Stimulated activated CD4-positive, alpha-beta T cell treated with anti-CD3 and anti-CD28 coated beads, Interleukin-15, amount 100 ng/mL, for 1 hour (primary cell): ENCODE results near the gene RAB5B.
"Not testable (repeated sequence)": the region's sequence is repeated elsewhere in the genome, so short reads cannot be mapped to it uniquely, and the experiment has no call there.

Source experiments
- DNase-seq, 2 donors: peaks; one replicate each; pipeline ENCODE4 v3.0.0-alpha.2; 2020; ENCODE audit warnings: low read depth in 1 of 2, low spot score in 1 of 2

RAB5B gene

DNA sequence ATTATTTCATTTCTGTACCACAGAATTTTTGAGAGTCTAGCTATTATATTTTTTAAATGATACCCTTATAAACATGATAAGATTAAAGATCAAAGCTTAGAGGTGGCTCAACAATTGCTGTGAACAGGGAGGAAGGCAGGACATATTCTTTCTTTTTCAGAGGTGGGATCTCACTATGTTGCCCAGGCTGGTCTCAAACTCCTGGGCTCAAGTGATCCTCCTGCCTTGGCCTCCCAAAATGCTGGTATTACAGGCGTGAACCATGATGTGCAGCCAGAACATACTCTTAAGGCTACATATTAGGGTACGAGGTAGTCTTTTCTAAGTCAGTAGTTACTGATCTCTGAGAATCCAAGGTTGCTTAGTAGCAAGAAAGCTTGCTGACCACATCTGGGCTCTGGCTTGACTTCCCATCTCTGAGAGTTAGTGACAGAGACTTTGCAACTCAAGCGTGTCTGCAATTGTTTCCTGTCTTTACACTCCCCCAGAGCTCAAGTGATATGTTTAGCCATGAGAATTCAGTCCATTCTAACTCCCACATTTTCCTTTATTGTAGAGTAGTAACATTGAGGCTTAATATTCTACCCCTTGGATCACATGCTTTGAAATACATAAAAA is 8.6 kb downstream of the RAB5B start:
- no peak for DNase-seq

DNA sequence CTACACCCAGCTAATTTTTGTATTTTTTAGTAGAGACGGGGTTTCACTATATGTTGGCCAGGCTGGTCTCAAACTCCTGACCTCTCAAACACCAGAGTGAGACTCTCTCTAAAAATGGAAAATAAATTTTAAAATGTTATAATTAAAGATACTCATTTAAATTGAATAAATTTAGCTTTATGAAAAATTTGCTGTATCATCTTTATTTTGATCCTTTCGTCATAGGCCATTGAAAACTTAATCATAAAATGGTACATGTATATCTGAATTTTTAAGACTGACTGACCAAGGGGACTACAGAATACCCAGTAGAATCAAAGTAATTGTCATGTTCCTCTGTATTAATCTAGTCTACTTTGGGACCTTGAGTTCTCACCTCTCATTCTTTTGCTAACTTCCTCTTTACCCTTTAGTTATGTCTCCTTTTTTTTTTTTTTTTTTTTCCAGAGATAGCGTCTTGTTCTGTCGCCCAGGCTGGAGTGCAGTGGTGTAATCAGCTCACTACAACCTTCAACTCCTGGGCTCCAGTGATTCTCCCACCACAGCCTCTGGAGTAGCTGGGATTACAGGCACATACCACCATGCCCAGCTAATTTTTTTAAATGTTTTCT is 9.5 kb downstream of the RAB5B start:
- no peak for DNase-seq

DNA sequence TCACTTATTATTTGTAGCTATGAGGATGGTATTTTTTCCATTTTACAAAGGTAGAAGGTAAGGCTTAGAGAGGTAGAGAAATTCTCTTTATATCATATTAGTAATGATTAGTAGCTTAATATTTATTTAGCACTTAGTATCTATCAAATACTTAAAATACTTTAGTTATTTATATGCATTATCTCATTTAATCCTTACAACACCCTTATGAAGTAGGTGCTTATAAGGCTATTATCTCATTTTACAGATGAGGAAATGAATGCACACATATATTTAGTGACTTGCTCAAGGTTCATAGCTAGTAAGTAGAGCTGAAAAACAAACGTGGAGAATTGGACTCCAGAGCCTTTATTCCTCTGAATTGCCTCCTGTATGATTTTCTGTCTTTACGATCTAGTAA is 11.0 kb downstream of the RAB5B start:
- DNase-seq = no peak

DNA sequence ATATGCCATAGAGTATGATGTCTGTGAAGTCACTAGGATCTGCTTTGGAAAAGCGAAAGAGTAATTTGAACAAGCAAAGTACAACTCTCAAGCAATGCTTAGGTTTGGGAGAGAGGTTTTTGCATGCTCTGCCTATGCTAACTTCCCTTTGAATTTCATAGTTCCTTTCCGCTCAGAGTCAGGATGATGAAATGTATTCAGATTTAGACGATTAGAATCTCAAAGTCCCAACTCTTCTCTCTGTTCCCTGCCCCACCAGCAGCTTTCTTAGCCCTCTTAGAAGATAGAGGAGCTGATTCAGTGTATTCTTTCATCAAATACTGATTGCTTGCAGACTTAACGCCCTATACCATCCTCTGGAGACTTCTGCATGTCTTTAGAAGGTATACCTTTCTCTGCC is 11.5 kb downstream of the RAB5B start:
- no peak for DNase-seq

DNA sequence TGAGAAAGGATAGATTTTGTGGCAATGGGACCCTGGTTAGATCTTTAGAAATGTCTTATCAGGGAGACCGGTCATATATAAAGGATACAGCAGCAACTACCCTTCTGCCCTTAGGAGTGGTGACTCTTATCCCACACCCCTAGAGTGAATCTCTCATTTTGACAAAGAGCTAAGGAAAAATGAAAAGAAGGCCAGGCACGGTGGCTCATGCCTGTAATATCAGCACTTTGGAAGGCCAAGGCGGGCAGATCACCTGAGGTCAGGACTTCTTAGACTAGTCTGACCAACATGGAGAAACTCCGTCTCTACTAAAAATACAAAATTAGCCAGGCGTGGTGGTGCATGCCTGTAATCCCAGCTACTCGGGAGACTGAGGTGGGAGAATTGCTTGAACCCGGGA is 12.1 kb downstream of the RAB5B start:
- not testable (repeated sequence) for DNase-seq

DNA sequence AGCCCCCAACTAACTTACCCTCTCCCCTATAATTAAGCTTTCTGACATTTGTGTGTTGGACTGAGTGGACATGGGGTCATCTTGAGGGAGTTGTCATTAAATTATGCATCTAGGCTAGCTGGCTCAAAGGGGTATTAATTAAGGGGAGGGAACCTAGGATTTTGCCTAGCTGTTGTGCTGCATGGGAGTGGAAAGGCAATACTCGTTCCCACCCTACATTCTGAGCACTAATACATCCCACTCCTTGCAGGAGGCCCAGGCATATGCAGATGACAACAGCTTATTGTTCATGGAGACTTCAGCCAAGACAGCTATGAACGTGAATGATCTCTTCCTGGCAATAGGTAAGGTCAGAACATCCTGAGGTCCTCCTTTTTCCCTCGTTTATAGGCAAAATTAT is 17.2 kb downstream of the RAB5B start:
- no peak for DNase-seq

DNA sequence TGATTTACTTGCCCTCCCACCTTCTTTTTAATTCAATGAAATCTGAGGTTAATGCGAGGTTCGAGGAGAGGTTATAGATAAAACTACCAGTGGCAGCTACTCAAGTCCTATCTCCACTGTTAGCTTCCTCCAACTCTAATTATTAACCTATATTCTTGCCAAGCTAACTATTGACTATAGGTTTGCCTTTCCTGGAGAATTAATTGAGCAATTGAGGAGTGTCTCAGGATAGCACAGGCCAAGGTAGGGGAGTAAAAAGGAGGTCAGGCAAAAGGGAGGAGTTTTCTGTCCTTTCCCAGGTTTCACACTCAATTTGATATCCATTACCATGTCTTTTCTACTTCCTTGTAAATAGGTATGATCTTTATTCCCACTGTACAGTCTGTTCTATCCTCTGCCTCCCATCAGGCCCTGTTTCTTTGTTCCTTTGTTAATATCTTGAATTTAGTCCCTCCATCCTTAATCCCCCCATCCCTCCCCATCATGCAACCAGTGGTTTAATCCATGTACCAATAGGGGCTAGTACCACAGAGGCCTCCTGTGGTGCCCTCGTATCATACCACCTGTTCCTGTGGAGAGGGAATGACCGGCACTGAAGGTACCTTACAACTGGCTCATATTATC is 19.5 kb downstream of the RAB5B start:
- no peak for DNase-seq

DNA sequence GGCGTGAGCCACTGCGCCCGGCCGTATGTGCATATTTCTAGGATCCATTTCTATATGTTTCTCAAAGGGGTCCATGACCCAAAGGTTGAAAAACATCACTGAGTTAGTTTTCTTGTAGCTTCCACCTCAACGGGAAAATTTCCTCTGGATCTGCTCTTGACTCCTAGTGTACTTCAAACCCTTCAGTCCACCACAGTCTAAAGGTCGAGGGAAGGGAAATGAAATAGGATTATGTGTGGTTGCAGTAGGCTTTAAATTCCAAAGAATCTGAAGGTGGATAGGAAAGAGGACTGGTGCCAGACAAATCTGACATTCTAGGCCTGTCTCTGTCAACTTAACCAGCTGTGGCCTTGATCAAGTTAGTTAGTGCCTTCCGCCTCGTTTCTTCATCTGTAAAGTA is 21.5 kb downstream of the RAB5B start:
- no peak for DNase-seq

DNA sequence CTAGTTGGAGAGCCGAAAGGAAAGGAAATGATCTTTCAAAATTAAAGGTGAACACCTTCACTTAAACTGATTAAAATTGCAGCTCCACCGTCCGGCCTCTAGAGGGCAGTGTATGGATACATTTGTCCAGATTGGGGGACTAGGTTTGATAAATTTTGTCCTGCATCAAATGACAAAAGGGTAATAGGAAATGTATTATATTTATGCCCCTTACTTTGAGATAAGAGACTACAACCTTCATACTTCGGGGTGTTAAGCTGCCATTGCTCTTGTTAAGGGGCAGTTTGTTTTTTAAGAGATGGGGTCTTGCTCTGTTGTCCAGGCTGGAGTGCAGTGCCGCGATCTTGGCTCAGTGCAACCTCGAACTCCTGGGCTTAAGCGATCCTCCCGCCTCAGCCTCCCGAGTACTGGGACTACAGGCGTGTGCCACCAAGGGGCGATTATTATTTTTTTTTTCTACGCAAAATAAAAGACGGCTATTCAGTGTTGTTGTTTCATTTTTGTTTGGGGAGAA is 22.4 kb downstream of the RAB5B start:
- DNase-seq = peak in 1 of 2 donors; percentile 30

DNA sequence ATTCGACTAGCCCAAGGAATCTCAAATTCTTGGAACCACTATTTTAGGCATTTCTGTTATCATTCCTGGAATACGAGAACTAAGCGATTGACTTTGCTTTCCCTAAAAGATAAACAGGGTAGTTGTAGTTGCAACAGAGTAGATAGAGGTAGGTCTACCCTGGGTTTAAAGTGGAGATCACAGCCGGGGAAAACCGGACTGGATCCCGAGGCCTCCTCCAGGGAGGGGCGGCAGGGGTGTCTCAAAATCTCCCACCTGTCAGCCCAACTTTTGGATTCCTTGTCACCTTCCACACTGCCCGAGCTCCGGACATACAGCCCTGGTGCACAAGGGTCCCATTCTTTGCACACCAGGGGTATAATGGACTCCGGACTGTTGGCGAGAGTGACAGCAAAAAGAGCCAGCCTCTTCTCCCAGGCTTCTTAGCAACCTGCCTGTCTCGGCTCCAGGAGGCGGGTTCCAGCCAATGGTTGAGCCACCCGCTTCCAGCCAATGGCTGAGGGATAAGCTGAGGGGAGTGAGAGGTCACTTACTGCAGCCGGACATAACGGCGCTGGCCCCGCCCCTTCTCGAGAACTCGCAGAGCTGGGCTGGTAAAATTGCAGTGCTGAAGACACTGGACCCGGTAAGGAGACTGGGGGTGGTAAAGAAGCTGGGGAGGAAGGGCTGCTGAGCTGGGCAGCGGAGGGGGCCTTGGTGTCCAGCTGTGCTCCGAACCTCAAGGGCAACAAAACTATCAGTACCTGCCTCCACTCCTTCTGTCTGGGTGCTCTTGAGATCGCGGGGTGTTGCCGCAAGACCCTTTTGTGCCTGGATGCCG is 23.0 kb downstream of the RAB5B start, which contains the start of gene SUOX:
Gene SUOX (plus strand): TSS at position 562 of the 820 bp plus-strand sequence. CDS start 4,946 bp downstream, outside the sequence.
- no peak for DNase-seq

DNA sequence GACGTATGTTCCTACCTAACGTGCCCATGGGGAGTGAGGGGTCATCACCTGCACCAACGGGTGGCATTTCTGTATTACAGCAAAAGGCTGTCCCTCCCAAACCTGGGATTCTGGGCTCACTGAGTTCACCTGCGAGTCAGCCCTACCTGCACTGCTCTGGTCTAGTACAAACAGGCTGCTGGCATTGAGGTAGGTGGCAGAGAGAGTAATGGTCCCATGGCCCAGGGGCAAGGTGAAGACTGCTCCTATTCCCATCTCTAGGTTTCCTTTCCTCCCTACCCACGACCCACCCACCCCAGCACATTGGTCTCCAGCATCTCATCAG is 23.6 kb downstream of the RAB5B start:
- DNase-seq = no peak

DNA sequence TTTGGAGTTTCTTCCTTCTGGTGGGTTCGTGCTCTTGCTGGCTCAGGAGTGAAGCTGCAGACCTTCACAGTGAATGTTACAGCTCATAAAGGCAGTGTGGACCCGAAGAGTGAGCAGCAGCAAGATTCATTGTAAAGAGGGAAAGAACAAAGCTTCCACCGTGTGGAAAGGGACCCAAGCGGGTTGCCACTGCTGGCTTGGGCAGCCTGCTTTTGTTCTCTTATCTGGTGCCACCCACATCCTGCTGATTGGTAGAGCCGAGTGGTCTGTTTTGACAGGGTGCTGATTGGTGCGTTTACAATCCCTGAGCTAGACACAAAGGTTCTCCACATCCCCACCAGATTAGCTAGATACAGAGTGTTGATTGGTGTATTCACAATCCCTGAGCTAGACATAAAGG is 25.6 kb downstream of the RAB5B start:
- not testable (repeated sequence) for DNase-seq

DNA sequence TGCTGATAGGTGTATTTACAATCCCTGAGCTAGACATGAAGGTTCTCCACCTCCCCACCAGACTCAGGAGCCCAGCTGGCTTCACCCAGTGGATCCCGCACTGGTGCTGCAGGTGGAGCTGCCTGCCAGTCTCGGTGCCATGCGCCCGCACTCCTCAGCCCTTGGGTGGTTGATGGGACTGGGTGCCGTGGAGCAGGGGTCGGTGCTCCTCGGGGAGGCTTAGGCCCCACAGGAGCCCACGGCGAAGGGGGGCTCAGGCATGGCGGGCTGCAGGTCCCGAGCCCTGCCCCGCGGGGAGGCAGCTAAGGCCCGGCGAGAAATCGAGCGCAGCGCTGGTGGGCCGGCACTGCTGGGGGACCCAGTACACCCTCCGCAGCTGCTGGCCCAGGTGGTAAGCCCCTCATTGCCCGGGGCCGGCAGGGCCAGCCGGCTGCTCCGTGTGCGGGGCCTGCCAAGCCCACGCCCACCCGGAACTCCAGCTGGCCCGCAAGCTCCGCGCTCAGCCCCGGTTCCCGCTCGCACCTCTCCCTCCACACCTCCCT is 26.2 kb downstream of the RAB5B start:
- not testable (repeated sequence) for DNase-seq

DNA sequence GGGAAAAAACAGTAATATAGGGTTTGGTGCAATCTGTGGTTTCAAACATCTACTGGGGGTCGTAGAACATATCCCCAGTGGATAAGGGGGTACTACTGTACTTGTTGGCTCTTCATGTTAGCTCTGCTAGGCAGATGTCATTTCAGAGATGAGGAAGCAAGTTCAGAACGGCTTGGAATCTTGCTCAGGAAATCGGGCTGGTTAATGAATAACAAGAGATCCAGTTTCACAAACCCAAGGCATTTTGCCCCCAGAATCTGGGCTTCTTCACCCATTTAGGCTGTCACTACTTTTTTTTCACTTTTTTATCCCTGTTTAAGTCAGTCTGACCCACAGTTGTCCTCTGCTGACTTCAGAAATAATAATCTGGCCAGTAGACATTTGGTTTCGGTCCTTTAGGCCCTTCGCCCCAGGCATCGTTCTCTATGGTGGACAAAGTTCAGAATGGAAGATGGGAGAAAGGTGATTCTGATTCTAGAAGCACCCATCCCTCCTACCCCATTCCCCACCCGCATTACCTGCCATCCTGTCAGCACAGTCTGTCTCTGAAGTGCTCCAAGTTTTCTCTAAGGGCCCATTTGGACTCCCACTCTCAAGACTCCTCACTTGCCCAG is 27.7 kb downstream of the RAB5B start:
- no peak for DNase-seq

DNA sequence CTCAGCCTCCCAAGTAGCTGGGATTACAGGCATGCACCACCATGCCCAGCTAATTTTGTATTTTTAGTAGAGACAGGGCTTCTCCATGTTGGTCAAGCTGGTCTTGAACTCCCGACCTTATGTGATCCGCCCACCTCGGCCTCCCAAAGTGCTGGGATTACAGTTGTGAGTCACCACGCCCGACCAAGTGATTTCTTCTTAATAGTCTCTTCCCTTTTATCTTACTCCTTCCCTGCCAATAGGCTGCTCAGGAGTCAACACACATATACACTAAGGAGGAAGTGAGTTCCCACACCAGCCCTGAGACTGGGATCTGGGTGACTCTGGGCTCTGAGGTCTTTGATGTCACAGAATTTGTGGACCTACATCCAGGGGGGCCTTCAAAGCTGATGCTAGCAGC is 29.5 kb downstream of the RAB5B start:
- DNase-seq = not testable (repeated sequence)

DNA sequence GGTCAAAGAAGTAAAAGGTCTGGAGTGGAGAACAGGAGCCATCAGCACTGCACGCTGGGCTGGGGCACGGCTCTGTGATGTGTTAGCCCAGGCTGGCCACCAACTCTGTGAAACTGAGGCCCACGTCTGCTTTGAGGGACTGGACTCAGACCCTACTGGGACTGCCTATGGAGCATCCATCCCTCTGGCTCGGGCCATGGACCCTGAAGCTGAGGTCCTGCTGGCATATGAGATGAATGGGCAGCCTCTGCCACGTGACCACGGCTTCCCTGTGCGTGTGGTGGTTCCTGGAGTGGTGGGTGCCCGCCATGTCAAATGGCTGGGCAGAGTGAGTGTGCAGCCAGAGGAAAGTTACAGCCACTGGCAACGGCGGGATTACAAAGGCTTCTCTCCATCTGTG is 30.3 kb downstream of the RAB5B start:
- DNase-seq = no peak

DNA sequence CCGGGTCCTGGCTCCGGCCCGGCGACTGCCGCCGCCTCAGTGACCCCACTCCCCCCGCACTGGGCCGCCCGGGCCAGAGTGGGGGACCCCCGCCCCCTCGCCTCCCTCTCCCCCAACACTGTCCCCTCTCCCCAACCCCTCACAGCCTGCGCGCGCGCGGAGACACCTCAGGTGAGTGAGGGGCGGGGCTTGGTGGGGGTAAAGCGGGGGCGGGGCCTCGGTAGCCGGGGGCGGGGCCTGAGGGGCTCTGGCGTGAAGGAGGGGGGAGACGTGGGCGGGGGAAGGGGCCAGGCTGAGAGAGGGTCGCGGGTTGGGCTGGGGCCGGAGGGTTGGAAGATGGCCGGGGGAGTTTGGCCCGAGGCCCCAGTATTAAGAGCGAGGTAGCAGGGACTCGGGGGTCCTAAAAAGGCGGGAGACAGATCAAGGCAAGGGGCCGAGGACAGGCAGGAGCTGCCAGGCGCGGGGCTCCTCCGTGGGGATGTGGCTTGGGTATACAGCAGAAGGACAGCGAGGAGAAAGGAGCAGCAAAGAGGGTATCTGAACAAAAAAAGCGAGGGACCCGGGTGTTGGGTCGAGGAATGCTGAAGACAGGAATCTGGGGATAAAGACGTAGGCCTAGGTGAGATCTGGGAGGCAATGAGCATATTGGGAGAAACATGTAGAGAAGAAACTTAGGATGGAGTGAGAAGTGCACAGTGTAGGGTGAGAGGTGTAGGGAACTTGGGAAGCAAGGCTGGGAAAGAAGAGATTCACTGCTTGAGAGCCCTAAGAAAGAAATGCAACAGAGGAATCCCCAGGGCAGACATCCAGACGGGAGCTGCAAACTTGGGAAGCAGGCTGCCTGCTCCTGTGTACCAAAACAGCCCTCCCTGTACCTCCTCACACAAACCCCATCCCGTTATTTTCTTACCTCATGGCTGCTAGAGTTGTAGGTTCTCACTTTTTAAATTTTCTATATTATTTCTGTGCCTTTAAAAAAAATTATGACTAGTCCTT is 34.0 kb downstream of the RAB5B start:
- peak; percentile 53 to 60 for DNase-seq

DNA sequence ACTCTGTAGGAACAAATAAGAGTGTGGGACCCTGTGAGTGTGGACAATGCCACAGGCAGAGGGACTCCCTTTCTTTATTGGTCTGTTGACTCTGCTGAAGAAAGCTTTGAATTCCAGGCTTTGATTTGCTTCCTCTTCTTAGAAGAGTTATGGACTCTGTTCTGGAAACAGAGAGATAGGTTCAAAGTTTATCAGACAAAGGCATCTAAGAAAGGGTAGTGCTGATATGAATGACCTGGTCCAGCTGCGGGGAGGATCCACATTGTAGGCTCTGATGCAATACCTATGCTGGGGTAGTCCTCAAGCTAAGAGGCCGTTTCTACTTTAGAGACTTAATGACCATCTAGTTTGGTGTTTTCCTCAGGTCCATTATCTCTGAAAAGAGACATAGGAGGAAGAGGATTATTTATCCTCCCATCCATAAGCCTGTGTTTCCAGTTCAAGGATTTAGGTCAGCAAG is 36.3 kb downstream of the RAB5B start:
- no peak for DNase-seq

DNA sequence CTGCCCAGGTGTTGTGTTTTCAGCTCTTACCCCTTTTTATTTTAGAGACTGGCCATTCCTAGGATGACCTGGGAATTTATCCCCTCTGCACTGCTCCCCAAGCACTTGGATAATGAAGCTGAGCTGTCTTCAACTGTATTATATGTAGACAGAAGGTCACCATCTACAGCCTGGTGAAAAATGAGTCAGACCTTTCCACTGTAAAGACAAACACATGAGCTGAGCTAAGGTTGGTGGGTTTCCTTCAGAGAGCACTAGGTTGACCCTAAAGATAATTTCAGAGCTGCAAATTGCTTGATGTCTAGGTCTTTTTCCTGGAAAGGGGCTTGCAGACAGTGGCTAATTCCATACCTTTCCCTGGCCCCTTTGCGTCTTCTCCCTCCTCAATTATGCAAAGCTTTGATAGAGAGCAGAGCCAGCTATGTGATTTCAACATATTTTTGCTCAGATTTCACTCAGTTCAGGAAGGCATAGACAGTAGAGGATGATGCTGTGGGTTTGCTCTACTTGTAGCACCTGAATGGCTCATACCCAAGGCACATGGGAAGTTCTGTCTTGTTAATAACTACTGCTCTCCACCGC is 37.7 kb downstream of the RAB5B start:
- no peak for DNase-seq
